Smooth muscle cell (in vitro differentiated cells): ENCODE data around the gene AFM. TPM values are rescaled to one million over a fixed set of nuclear protein-coding genes. Genes with fewer than 3 reads are reported as not detected.

Experiments
- DNase-seq: peaks from one replicate; lab custom pipeline; 2025; ENCODE audit not compliant: unreplicated experiment; lab: John Stamatoyannopoulos, UW
- H2AFZ ChIP-seq: fragments of 200-600 bp; sonication (generic); 2 replicates; pipeline ENCODE4 v1.6.0; 2016; ENCODE audit warnings: antibody characterized with exemption, low read depth, mild to moderate bottlenecking
- H3F3A ChIP-seq: fragments of 200-600 bp; sonication (generic); 2 replicates; pipeline ENCODE4 v1.6.0; 2017; ENCODE audit warnings: antibody characterized with exemption, low read depth
- H3K27ac ChIP-seq: fragments of 200-600 bp; sonication (generic); 2 replicates; pipeline ENCODE4 v1.5.1; 2016; ENCODE audit warnings: low read depth, mild to moderate bottlenecking
- H3K27me3 ChIP-seq: fragments of 200-600 bp; sonication (generic); 2 replicates; pipeline ENCODE4 v1.6.1; 2016; ENCODE audit warnings: low read depth, mild to moderate bottlenecking
- H3K36me3 ChIP-seq: fragments of 200-600 bp; sonication (generic); 2 replicates; pipeline ENCODE4 v1.5.1; 2016; ENCODE audit warnings: low read depth
- H3K4me1 ChIP-seq: fragments of 200-600 bp; sonication (generic); 2 replicates; pipeline ENCODE4 v1.5.1; 2016; ENCODE audit warnings: low read depth
- H3K4me2 ChIP-seq: fragments of 200-600 bp; sonication (generic); 2 replicates; pipeline ENCODE4 v1.6.0; 2016; ENCODE audit warnings: mild to moderate bottlenecking
- H3K4me3 ChIP-seq: fragments of 200-600 bp; sonication (generic); 2 replicates; pipeline ENCODE4 v1.5.1; 2016; ENCODE audit warnings: mild to moderate bottlenecking
- H3K79me2 ChIP-seq: fragments of 200-600 bp; sonication (generic); 2 replicates; pipeline ENCODE4 v1.6.0; 2016; ENCODE audit warnings: low read depth, mild to moderate bottlenecking
- H3K9ac ChIP-seq: fragments of 200-600 bp; sonication (generic); 2 replicates; pipeline ENCODE4 v1.6.0; 2016; ENCODE audit warnings: low read depth
- H3K9me3 ChIP-seq: fragments of 200-600 bp; sonication (generic); replicated peaks from 2 replicates; pipeline ENCODE4 v1.5.1; 2016; ENCODE audit warnings: low read depth
- H4K20me1 ChIP-seq: fragments of 200-600 bp; sonication (generic); 2 replicates; pipeline ENCODE4 v1.6.0; 2016; ENCODE audit warnings: low read depth
- WGBS: methylation state at CpG from one replicate; pipeline ENCODE4 v1.1.7; 2016; ENCODE audit warnings: low lambda C conversion rate; 5-methylcytosine and 5-hydroxymethylcytosine counted together
- polyA plus RNA-seq: library from polyadenylated mRNA; unstranded; fragments of >200 nt; fragmentation: Nextera tagmentation; extraction: Ambion mirVana; gene quantifications from 2 replicates; pipeline ENCODE4 v1.2.1, GENCODE V29; 2016
- total RNA-seq: library from RNA; depleted of rRNA; stranded (reverse); fragments of >200 nt; gene quantifications from 2 replicates; pipeline ENCODE4 v1.2.3, GENCODE V29; 2014
- TF ChIP-seq, protein P1 (sequence below): fragments of 200-600 bp; sonication (generic); IDR thresholded peaks from 2 replicates; pipeline ENCODE4 v1.5.1; 2017; ENCODE audit warnings: borderline replicate concordance, mild to moderate bottlenecking, antibody characterized with exemption; ENCODE audit not compliant: insufficient read depth, poor library complexity, severe bottlenecking

The AFM gene
- total and polyA plus RNA-seq, 2 experiments from 2014 or later = not detected

DNA sequence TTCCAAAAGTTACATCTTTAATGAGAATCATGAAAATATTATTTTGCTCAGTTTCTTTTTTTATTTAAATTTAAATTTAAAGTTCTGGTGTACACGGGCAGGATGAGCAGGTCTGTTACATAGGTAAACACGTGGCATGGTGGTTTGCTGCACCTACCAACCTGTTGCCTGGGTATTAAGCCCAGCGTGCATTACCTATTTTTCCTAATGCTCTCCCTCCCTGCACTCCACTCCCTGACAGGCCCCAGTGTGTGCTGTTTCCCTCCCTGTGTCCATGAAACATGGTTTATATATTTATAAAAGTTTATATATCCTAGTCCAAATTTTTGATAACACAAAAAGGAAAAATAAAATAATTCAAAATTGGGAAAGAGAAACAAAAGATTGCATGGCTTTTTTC lies 41.6 kb upstream of the AFM start:
- TF ChIP-seq, protein P1, sequence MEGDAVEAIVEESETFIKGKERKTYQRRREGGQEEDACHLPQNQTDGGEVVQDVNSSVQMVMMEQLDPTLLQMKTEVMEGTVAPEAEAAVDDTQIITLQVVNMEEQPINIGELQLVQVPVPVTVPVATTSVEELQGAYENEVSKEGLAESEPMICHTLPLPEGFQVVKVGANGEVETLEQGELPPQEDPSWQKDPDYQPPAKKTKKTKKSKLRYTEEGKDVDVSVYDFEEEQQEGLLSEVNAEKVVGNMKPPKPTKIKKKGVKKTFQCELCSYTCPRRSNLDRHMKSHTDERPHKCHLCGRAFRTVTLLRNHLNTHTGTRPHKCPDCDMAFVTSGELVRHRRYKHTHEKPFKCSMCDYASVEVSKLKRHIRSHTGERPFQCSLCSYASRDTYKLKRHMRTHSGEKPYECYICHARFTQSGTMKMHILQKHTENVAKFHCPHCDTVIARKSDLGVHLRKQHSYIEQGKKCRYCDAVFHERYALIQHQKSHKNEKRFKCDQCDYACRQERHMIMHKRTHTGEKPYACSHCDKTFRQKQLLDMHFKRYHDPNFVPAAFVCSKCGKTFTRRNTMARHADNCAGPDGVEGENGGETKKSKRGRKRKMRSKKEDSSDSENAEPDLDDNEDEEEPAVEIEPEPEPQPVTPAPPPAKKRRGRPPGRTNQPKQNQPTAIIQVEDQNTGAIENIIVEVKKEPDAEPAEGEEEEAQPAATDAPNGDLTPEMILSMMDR = no peak
- H3K9me3 ChIP-seq = no peaks in the 10 kb centered on the region
- WGBS = 94% methylated on average over 3 of the region's 3 CpGs
- no peak overlapping the region for H3K4me2 ChIP-seq
- H3K9ac ChIP-seq = no peak overlapping the region
- no peak overlapping the region for H3K27ac ChIP-seq
- no peak overlapping the region for H2AFZ ChIP-seq
- H3K4me3 ChIP-seq = peak overlapping the region; percentile 40
- no peaks in the 10 kb centered on the region for H3F3A ChIP-seq
- H3K27me3 ChIP-seq = no peaks in the 10 kb centered on the region
- no peaks in the 10 kb centered on the region for H3K4me1 ChIP-seq
- H3K36me3 ChIP-seq = no peaks in the 10 kb centered on the region
- H4K20me1 ChIP-seq = no peaks in the 10 kb centered on the region
- H3K79me2 ChIP-seq = no peaks in the 10 kb centered on the region
- DNase-seq = no peak

DNA sequence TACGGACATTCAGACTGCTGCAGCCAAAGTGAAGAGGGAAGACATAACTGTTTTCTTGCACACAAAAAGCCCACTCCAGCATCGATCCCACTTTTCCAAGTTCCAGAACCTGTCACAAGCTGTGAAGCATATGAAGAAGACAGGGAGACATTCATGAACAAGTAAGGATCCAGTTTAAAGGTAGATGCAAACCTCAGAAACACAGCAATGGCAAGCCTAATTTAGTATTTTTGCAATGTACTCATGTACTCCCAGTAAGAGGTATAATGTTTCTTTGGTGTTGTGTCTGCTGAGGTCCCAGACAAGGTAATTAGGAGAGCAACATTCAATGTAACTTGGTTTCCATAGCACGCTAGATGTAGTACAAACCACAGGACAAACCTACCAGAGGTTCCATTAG lies 40.9 kb upstream of the AFM start:
- Histone ChIP-seq H3F3A (no peaks in the 10 kb centered on the region), H3K79me2 (no peaks in the 10 kb centered on the region), H3K9ac (no peak overlapping the region), H3K4me2 (no peak overlapping the region), H3K36me3 (no peaks in the 10 kb centered on the region), H3K4me1 (no peaks in the 10 kb centered on the region), H3K4me3 (peak overlapping the region; percentile 40), H3K27me3 (no peaks in the 10 kb centered on the region), H4K20me1 (no peaks in the 10 kb centered on the region), H3K9me3 (no peaks in the 10 kb centered on the region), H3K27ac (no peak overlapping the region), H2AFZ (no peak overlapping the region)
- TF ChIP-seq, protein P1 = no peak
- WGBS = 95% methylated on average over 3 of the region's 3 CpGs
- no peak for DNase-seq

DNA sequence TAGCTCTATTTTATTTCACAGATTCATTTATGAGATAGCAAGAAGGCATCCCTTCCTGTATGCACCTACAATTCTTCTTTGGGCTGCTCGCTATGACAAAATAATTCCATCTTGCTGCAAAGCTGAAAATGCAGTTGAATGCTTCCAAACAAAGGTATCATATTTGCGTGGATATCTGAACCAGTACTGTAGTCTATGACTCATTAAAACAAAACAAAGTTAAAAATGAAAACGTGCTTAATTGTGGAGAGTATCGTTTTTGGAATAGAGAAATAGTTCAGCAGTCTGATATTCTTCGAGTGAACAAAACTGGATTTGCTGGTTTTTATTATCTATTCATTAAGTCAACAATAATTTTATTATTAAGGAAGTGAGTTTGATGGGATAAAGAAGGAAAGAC lies 39.3 kb upstream of the AFM start:
- WGBS = 89% methylated on average over 5 of the region's 5 CpGs
- H3K27ac ChIP-seq = no peak overlapping the region

DNA sequence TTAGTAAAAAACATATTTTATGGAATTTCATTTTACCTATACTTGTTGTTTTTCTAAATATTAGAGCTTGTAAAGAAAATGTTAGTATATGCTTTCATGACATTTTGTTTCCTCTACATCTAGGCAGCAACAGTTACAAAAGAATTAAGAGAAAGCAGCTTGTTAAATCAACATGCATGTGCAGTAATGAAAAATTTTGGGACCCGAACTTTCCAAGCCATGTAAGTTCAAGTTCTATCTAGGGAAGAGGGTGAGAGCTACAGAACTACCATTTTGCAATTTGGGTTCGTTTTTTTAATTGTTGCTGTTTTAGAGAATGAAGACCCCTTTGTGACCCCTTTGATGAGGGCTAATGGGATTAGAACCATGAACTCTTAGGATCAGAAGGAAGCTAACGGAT lies 38.3 kb upstream of the AFM start:
- H3K36me3 ChIP-seq = no peaks in the 10 kb centered on the region
- H3K4me3 ChIP-seq = no peak overlapping the region
- H2AFZ ChIP-seq = no peak overlapping the region
- 60% methylated on average over 3 of the region's 3 CpGs for WGBS
- no peaks in the 10 kb centered on the region for H3K4me1 ChIP-seq
- no peaks in the 10 kb centered on the region for H3K9me3 ChIP-seq
- no peaks in the 10 kb centered on the region for H4K20me1 ChIP-seq
- H3K27ac ChIP-seq = no peak overlapping the region
- no peaks in the 10 kb centered on the region for H3K79me2 ChIP-seq
- no peak for DNase-seq
- H3F3A ChIP-seq = no peaks in the 10 kb centered on the region
- TF ChIP-seq, protein P1 = no peak
- no peaks in the 10 kb centered on the region for H3K27me3 ChIP-seq
- no peak overlapping the region for H3K9ac ChIP-seq
- no peak overlapping the region for H3K4me2 ChIP-seq

More for the DNA sequence above, 39.3 kb upstream of the AFM start:
- Histone ChIP-seq H3K79me2 (no peaks in the 10 kb centered on the region), H3K4me1 (no peaks in the 10 kb centered on the region), H3K4me3 (no peak overlapping the region), H3F3A (no peaks in the 10 kb centered on the region), H2AFZ (no peak overlapping the region), H3K9ac (no peak overlapping the region), H4K20me1 (no peaks in the 10 kb centered on the region), H3K36me3 (no peaks in the 10 kb centered on the region), H3K4me2 (no peak overlapping the region), H3K9me3 (no peaks in the 10 kb centered on the region), H3K27me3 (no peaks in the 10 kb centered on the region)
- TF ChIP-seq, protein P1 = no peak
- DNase-seq = no peak
